ENCODE measurements around the gene FLYWCH2. TPM values are rescaled to one million over a fixed set of nuclear protein-coding genes. Genes with fewer than 3 reads are reported as not detected.

The FLYWCH2 gene
- total and polyA plus RNA-seq, 2 of the 13 experiments (the other 11 are each of a cell fraction or from before 2014, with no cell fraction given) = 16.9 to 19.8 TPM

GRCh38 chr16:2905241-2905987 is 22.4 kb downstream of the FLYWCH2 start (continued):
- no peak for TF ChIP-seq NR1H2 (CRISPR knock-in tag; IDR thresholded peaks at IDR 0.05; ENCODE audit: borderline replicate concordance, low read depth)
- TF ChIP-seq PPARG (CRISPR knock-in tag; conservative IDR thresholded peaks at IDR 0.05) = 0 out of 2 replicates have a peak, but pooled peaks have one; percentile 30
- TF ChIP-seq ZNF350 (CRISPR knock-in tag; IDR thresholded peaks at IDR 0.05; ENCODE audit: borderline replicate concordance, low read depth) = 0 out of 2 replicates have a peak, but pooled peaks have one; percentile 26
- TF ChIP-seq TEAD3 (CRISPR knock-in tag; optimal IDR thresholded peaks at IDR 0.05; ENCODE audit: borderline replicate concordance) = peak; percentile 76
- TF ChIP-seq EEA1 (CRISPR knock-in tag; IDR thresholded peaks at IDR 0.05; ENCODE audit: borderline replicate concordance) = 0 out of 2 replicates have a peak, but pooled peaks have one; percentile 58
- no peak for TF ChIP-seq NFATC3 (CRISPR knock-in tag; IDR thresholded peaks at IDR 0.05)
- TF ChIP-seq FOSL1 (CRISPR knock-in tag; IDR thresholded peaks at IDR 0.05; ENCODE audit: borderline replicate concordance) = no peak
- no peak for TF ChIP-seq ZNF713 (CRISPR knock-in tag; IDR thresholded peaks at IDR 0.05)
- TF ChIP-seq ZNF496 (CRISPR knock-in tag; IDR thresholded peaks at IDR 0.05; ENCODE audit: insufficient replicate concordance) = no peak
- peak; percentile 53; the same call in 1 of the 2 replicates for TF ChIP-seq NR2C2 (CRISPR knock-in tag; IDR thresholded peaks at IDR 0.05; ENCODE audit: borderline replicate concordance)
- TF ChIP-seq ZNF331 (CRISPR knock-in tag; IDR thresholded peaks at IDR 0.05) = peak; percentile 70
- no peak for TF ChIP-seq KLF13 (CRISPR knock-in tag; IDR thresholded peaks at IDR 0.05)
- TF ChIP-seq ZNF18 (CRISPR knock-in tag; IDR thresholded peaks at IDR 0.05; ENCODE audit: insufficient replicate concordance) = peak; percentile 52
- no peak for TF ChIP-seq RFX3 (CRISPR knock-in tag; IDR thresholded peaks at IDR 0.05)
- no peak for TF ChIP-seq JARID2 (CRISPR knock-in tag; IDR thresholded peaks at IDR 0.05; ENCODE audit: insufficient replicate concordance)
- TF ChIP-seq ZNF569 (CRISPR knock-in tag; IDR thresholded peaks at IDR 0.05; ENCODE audit: borderline replicate concordance) = no peak
- peak; percentile 75 for TF ChIP-seq SALL1 (CRISPR knock-in tag; IDR thresholded peaks at IDR 0.05)
- no peak for TF ChIP-seq ZEB1 (IDR thresholded peaks at IDR 0.05; ENCODE audit: insufficient replicate concordance, low read depth)
- TF ChIP-seq ZNF597 (CRISPR knock-in tag; IDR thresholded peaks at IDR 0.05) = no peak
- no peak for TF ChIP-seq HNRNPL (IDR thresholded peaks at IDR 0.05; ENCODE audit: low read depth, low read length)
- TF ChIP-seq SOX13 (IDR thresholded peaks at IDR 0.05) = peak; percentile 64; the same call in 1 of the 2 replicates
- TF ChIP-seq SOX13 (CRISPR knock-in tag; conservative IDR thresholded peaks at IDR 0.05 in 1 of 2, IDR thresholded peaks at IDR 0.05 in 1 of 2) = 0 out of 4 replicates have a peak, but pooled peaks of 1 of the 2 experiments have one; percentile 25
- TF ChIP-seq CERS6 (CRISPR knock-in tag; IDR thresholded peaks at IDR 0.05) = no peak
- TF ChIP-seq ZNF430 (CRISPR knock-in tag; IDR thresholded peaks at IDR 0.05) = no peak
- peak; percentile 30; the same call in 1 of the 2 replicates for TF ChIP-seq ZNF263 (CRISPR knock-in tag; IDR thresholded peaks at IDR 0.05)
- TF ChIP-seq CBX5 (CRISPR knock-in tag; IDR thresholded peaks at IDR 0.05; ENCODE audit: borderline replicate concordance) = no peak
- no peak for TF ChIP-seq NFE2 (CRISPR knock-in tag; IDR thresholded peaks at IDR 0.05)
- no peak; the same call in 1 of the 2 replicates for TF ChIP-seq ZNF446 (CRISPR knock-in tag; IDR thresholded peaks at IDR 0.05)

Measured in HepG2 (cell line).